ENCODE measurements around the gene COL2A1. TPM values are rescaled to one million over a fixed set of nuclear protein-coding genes. Genes with fewer than 3 reads are reported as not detected.

The COL2A1 gene
- total RNA-seq, 1 donor from 2014 or later, result 69.1 TPM

DNA sequence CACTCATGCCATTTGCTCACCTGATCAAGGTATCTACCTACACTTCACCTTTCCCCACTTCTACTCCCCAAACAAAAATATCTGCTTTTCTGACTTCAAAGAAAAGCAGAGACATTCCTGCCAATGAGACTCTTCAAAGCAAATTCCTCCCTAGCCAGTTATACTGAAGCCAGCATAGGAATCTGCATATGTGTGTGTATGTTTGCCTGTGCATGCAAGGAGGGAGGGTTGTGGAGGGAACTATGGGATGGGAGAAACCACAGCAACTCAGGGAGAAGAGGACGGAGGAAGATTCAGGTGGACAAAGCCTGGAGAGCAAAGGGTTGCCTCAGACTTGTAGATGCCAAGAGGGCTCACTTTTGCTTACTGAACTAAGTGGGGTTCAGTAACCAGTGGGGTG is 73.1 kb downstream of the COL2A1 start:
- no peak overlapping the region for H3K4me3 Mint-ChIP-seq
- no peak overlapping the region for H3K27ac Mint-ChIP-seq

DNA sequence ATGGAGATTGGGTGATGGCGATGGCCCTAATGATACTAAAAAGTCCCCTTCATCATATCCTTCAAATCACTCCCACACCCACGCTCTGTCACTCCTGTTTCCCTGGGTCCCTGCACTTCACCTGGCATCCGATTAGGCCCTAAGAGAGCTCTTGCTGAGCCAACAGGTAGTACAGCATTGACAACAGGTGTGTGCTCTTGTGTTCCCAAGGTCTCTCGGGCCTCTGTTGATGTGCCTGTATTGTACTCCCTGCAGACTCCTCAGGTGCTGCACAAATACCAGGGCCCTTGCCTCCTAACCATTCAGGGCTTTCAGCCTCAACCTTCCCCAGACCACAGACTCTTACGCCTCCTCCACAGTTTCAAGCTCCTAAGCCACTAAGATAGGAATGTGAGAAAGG is 73.6 kb downstream of the COL2A1 start:
- H3K9me3 ChIP-seq (ENCODE audit: low read depth), result no peaks in the 10 kb centered on the region
- H3K36me3 Mint-ChIP-seq, result no peaks in the 10 kb centered on the region
- no peak overlapping the region for H3K4me3 Mint-ChIP-seq
- peaks cover 22% of the 10 kb centered on the region for H3K27me3 ChIP-seq
- H3F3A ChIP-seq (ENCODE audit: low read depth), result no peaks in the 10 kb centered on the region
- no peak overlapping the region for H3K27ac ChIP-seq
- no peaks in the 10 kb centered on the region for H4K20me1 ChIP-seq (ENCODE audit: low read depth)
- H3K27me3 Mint-ChIP-seq (ENCODE audit: insufficient read depth, low read depth), result no peaks in the 10 kb centered on the region
- no peaks in the 10 kb centered on the region for H3K4me1 Mint-ChIP-seq
- no peaks in the 10 kb centered on the region for H3K36me3 ChIP-seq
- no peak overlapping the region for H3K27ac Mint-ChIP-seq
- no peaks in the 10 kb centered on the region for H3K4me1 ChIP-seq
- no peak for TF ChIP-seq EZH2 (IDR thresholded peaks at IDR 0.05)
- TF ChIP-seq EZH2phosphoT487 (IDR thresholded peaks at IDR 0.05), result no peak
- TF ChIP-seq, protein P1, sequence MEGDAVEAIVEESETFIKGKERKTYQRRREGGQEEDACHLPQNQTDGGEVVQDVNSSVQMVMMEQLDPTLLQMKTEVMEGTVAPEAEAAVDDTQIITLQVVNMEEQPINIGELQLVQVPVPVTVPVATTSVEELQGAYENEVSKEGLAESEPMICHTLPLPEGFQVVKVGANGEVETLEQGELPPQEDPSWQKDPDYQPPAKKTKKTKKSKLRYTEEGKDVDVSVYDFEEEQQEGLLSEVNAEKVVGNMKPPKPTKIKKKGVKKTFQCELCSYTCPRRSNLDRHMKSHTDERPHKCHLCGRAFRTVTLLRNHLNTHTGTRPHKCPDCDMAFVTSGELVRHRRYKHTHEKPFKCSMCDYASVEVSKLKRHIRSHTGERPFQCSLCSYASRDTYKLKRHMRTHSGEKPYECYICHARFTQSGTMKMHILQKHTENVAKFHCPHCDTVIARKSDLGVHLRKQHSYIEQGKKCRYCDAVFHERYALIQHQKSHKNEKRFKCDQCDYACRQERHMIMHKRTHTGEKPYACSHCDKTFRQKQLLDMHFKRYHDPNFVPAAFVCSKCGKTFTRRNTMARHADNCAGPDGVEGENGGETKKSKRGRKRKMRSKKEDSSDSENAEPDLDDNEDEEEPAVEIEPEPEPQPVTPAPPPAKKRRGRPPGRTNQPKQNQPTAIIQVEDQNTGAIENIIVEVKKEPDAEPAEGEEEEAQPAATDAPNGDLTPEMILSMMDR (IDR thresholded peaks at IDR 0.05), result no peak
- H3K9ac ChIP-seq, result no peak overlapping the region
- no peak overlapping the region for H2AFZ ChIP-seq (replicated peaks)
- no peaks in the 10 kb centered on the region for H3K79me2 ChIP-seq (ENCODE audit: low read depth)
- H3K4me3 ChIP-seq, result no peak overlapping the region
- DNase-seq (ENCODE audit: low spot score), result no peak
- no peak overlapping the region for H3K4me2 ChIP-seq
- no peaks in the 10 kb centered on the region for H3K9me3 Mint-ChIP-seq

More for the DNA sequence above, 73.1 kb downstream of the COL2A1 start:
- no peaks in the 10 kb centered on the region for H3K36me3 ChIP-seq
- H3K27me3 ChIP-seq, result peaks cover 17% of the 10 kb centered on the region
- no peaks in the 10 kb centered on the region for H3K27me3 Mint-ChIP-seq (ENCODE audit: insufficient read depth, low read depth)
- H3K36me3 Mint-ChIP-seq, result no peaks in the 10 kb centered on the region
- no peaks in the 10 kb centered on the region for H3K4me1 Mint-ChIP-seq
- H3K9me3 Mint-ChIP-seq, result no peaks in the 10 kb centered on the region
- H3K79me2 ChIP-seq (ENCODE audit: low read depth), result no peaks in the 10 kb centered on the region
- no peak overlapping the region for H2AFZ ChIP-seq (replicated peaks)
- no peaks in the 10 kb centered on the region for H3K9me3 ChIP-seq (ENCODE audit: low read depth)
- no peaks in the 10 kb centered on the region for H3F3A ChIP-seq (ENCODE audit: low read depth)
- H4K20me1 ChIP-seq (ENCODE audit: low read depth), result no peaks in the 10 kb centered on the region
- H3K4me2 ChIP-seq, result no peak overlapping the region
- TF ChIP-seq EZH2phosphoT487 (IDR thresholded peaks at IDR 0.05) (no peak), EZH2 (IDR thresholded peaks at IDR 0.05) (no peak)
- TF ChIP-seq, protein P1 (IDR thresholded peaks at IDR 0.05), result no peak
- no peaks in the 10 kb centered on the region for H3K4me1 ChIP-seq
- no peak overlapping the region for H3K27ac ChIP-seq
- DNase-seq (ENCODE audit: low spot score), result no peak
- no peak overlapping the region for H3K9ac ChIP-seq
- H3K4me3 ChIP-seq, result no peak overlapping the region

DNA sequence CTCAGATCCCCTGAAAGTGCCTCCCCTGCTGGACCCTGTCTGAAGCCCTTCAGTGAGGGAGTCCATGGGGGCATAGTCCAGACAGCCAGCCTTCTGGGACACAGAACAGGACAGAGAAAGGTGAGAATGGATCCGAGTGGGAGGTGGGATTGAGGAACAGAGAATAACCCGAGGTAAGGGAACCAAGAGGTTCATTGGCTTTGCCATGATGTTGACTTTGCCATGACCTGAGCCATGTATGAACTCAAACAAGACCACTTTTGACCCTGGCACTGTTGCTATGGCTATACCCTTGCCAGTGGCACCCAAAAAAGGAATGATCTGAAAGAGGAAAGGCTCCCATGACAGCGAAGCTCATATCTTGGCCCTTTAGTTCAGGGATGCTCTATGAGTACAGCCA is 76.9 kb downstream of the COL2A1 start:
- peaks cover 4% of the 10 kb centered on the region for H3K27me3 Mint-ChIP-seq (ENCODE audit: insufficient read depth, low read depth)
- no peak overlapping the region for H2AFZ ChIP-seq (replicated peaks)
- H4K20me1 ChIP-seq (ENCODE audit: low read depth), result no peaks in the 10 kb centered on the region
- H3K27ac Mint-ChIP-seq, result no peak overlapping the region
- no peak for DNase-seq (ENCODE audit: low spot score)
- no peaks in the 10 kb centered on the region for H3K4me1 Mint-ChIP-seq
- H3K9ac ChIP-seq, result no peak overlapping the region
- no peak overlapping the region for H3K4me3 ChIP-seq
- TF ChIP-seq, protein P1 (IDR thresholded peaks at IDR 0.05), result no peak
- TF ChIP-seq EZH2 (IDR thresholded peaks at IDR 0.05) (no peak), EZH2phosphoT487 (IDR thresholded peaks at IDR 0.05) (no peak)
- H3K36me3 ChIP-seq, result no peaks in the 10 kb centered on the region
- no peaks in the 10 kb centered on the region for H3K4me1 ChIP-seq
- no peaks in the 10 kb centered on the region for H3K79me2 ChIP-seq (ENCODE audit: low read depth)
- no peak overlapping the region for H3K4me3 Mint-ChIP-seq
- peaks cover 52% of the 10 kb centered on the region for H3K27me3 ChIP-seq
- no peaks in the 10 kb centered on the region for H3K9me3 ChIP-seq (ENCODE audit: low read depth)
- H3F3A ChIP-seq (ENCODE audit: low read depth), result no peaks in the 10 kb centered on the region
- H3K9me3 Mint-ChIP-seq, result no peaks in the 10 kb centered on the region
- no peaks in the 10 kb centered on the region for H3K36me3 Mint-ChIP-seq
- no peak overlapping the region for H3K4me2 ChIP-seq
- H3K27ac ChIP-seq, result no peak overlapping the region

Other genes with a start within 250 kb of the COL2A1 start
- 0.58 and 1.2 TPM in 2 replicates for gene RAPGEF3, start 245.6 kb downstream of the COL2A1 start, total RNA-seq (ENCODE audit: low replicate concordance)
- 8.3 and 16.7 TPM in 2 replicates for gene SLC48A1, start 231.2 kb downstream of the COL2A1 start, total RNA-seq (ENCODE audit: low replicate concordance)
- gene HDAC7, start 184.6 kb downstream of the COL2A1 start, total RNA-seq (ENCODE audit: low replicate concordance), result 7.2 and 14.2 TPM in 2 replicates
- gene VDR, start 99.5 kb downstream of the COL2A1 start, total RNA-seq (ENCODE audit: low replicate concordance), result 0.09 TPM in 1 of 2 replicates, not detected in the other
- gene TMEM106C, start 40.9 kb downstream of the COL2A1 start, total RNA-seq (ENCODE audit: low replicate concordance), result 87.5 and 115 TPM in 2 replicates
- gene SENP1, start 101.6 kb upstream of the COL2A1 start, total RNA-seq (ENCODE audit: low replicate concordance), result 37.6 and 89.9 TPM in 2 replicates
- gene PFKM, start 114.9 kb upstream of the COL2A1 start, total RNA-seq (ENCODE audit: low replicate concordance), result 128 and 161 TPM in 2 replicates
- gene ASB8, start 153.0 kb upstream of the COL2A1 start, total RNA-seq (ENCODE audit: low replicate concordance), result 4.2 and 5.9 TPM in 2 replicates
- gene CCDC184, start 179.2 kb upstream of the COL2A1 start, total RNA-seq (ENCODE audit: low replicate concordance), result 0.28 and 1.1 TPM in 2 replicates
- gene OR10AD1, start 198.8 kb upstream of the COL2A1 start, total RNA-seq (ENCODE audit: low replicate concordance), result not detected in 2 replicates

All from neural progenitor cell (in vitro differentiated cells).